ENCODE measurements around the gene PTPRM.

- TF ChIP-seq CTCF (conservative IDR thresholded peaks at IDR 0.05; ENCODE audit: low read depth, low read length) (no peak), EZH2 (IDR thresholded peaks at IDR 0.05; ENCODE audit: borderline replicate concordance, low read depth, low read length, poor library complexity, severe bottlenecking) (no peak)
Observed at GRCh38 chr18:7814754-7815315, 247.7 kb downstream of the PTPRM start.
